ENCODE results near the gene KRTAP5-6.

KRTAP5-6 gene

DNA sequence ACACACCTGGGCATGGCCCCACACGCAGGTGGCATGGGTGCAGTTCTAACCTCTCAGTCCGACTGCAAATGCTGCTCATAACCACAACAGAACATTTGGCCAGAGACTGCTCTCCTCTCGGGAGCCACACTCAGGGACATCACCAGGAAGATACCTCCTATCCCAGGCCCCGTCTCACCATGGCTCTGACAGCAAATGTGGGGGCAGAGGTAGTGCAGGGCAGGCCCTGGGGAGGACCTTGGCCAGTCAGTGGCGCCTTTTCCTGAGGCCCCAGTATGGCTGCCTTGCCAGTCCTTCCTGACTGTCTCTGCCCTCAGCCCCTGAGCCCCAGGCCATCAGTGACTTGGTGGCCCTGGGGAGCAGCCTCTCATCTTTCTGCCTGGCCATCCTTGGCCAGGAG is 2.8 kb downstream of the KRTAP5-6 start:
- Histone ChIP-seq H3K4me3 (ENCODE audit: severe bottlenecking) (no peak overlapping the region), H3K9me3 (ENCODE audit: severe bottlenecking) (no peaks in the 10 kb centered on the region), H3K27ac (ENCODE audit: poor library complexity, severe bottlenecking) (no peak overlapping the region), H3K27me3 (ENCODE audit: insufficient read depth, poor library complexity, severe bottlenecking) (no peaks in the 10 kb centered on the region), H3K4me1 (ENCODE audit: insufficient read depth, poor library complexity, severe bottlenecking) (no peaks in the 10 kb centered on the region), H3K36me3 (ENCODE audit: low read depth) (no peaks in the 10 kb centered on the region)
- DNase-seq (ENCODE audit: low spot score), result no peak
- no peak for ATAC-seq (ENCODE audit: low read depth)
- TF ChIP-seq CTCF (IDR thresholded peaks at IDR 0.05; ENCODE audit: poor library complexity, severe bottlenecking), result no peak

DNA sequence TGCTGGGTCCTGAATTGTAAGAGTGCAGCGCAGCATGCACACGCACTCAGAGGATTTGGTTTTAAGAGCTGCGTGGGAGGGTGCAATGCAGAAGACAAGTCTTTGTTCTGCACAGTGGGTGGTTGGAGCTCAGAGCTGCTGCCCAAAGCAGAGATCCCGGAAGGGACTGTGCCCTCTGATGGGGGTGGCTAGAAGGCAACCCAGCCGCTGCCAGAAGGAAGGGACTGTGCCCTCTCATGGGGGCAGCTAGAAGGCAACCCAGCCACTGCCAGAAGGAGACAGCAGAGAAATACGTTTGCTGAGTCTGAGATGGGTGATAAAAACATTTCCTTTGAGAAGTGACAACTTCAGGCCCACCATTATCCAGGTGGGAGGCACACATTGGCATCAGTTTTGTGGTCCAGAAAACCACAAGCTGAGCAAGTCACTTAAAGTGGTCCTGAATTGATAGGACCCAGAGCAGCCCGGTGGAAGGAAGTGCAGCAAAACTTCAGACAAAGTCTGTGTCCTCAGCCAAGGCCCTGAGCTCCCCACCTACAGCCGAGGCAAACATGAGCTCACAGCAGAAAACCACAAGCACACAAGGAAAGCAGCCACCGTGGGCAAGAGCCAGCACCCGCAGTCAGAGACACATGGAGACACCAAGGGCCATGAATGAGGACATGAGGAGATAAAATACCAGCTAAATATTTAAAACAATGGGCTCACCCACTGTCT is 4.3 kb downstream of the KRTAP5-6 start:
- H3K27ac ChIP-seq (ENCODE audit: poor library complexity, severe bottlenecking), result no peak overlapping the region
- H3K4me1 ChIP-seq (ENCODE audit: insufficient read depth, poor library complexity, severe bottlenecking), result no peaks in the 10 kb centered on the region
- no peaks in the 10 kb centered on the region for H3K27me3 ChIP-seq (ENCODE audit: insufficient read depth, poor library complexity, severe bottlenecking)
- DNase-seq (ENCODE audit: low spot score), result no peak
- no peak for ATAC-seq (ENCODE audit: low read depth)
- TF ChIP-seq CTCF (IDR thresholded peaks at IDR 0.05; ENCODE audit: poor library complexity, severe bottlenecking), result no peak
- H3K36me3 ChIP-seq (ENCODE audit: low read depth), result no peaks in the 10 kb centered on the region
- H3K4me3 ChIP-seq (ENCODE audit: severe bottlenecking), result no peak overlapping the region
- no peaks in the 10 kb centered on the region for H3K9me3 ChIP-seq (ENCODE audit: severe bottlenecking)

- no peak for DNase-seq (ENCODE audit: low spot score)
- Histone ChIP-seq H3K4me3 (ENCODE audit: severe bottlenecking) (no peak overlapping the region), H3K36me3 (ENCODE audit: low read depth) (no peaks in the 10 kb centered on the region), H3K4me1 (ENCODE audit: insufficient read depth, poor library complexity, severe bottlenecking) (no peaks in the 10 kb centered on the region), H3K27me3 (ENCODE audit: insufficient read depth, poor library complexity, severe bottlenecking) (no peaks in the 10 kb centered on the region), H3K27ac (ENCODE audit: poor library complexity, severe bottlenecking) (no peak overlapping the region), H3K9me3 (ENCODE audit: severe bottlenecking) (no peaks in the 10 kb centered on the region)
- TF ChIP-seq CTCF (IDR thresholded peaks at IDR 0.05; ENCODE audit: poor library complexity, severe bottlenecking), result no peak
- no peak for ATAC-seq (ENCODE audit: low read depth)
Observed at GRCh38 chr11:1702506-1702905, 5.5 kb downstream of the KRTAP5-6 start.

DNA sequence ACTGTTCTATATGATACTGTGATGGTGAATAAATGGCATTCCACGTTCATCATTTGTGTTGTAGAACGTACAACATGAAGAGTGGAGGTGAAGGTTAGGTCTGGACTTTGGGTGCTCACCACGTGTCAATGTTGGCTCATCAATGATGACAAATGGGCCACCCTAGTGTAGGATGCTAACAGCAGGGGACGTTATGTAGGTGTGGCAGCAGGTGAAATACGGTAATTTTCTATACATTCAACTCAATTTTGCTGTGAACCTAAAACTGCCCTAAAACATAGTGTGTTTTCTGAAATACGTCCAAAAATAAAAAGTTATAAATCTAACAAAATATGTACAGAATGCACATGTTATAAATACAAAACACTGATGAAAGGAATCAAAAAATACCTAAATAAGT is 6.2 kb downstream of the KRTAP5-6 start:
- ATAC-seq (ENCODE audit: low read depth), result no peak
- no peaks in the 10 kb centered on the region for H3K9me3 ChIP-seq (ENCODE audit: severe bottlenecking)
- no peaks in the 10 kb centered on the region for H3K36me3 ChIP-seq (ENCODE audit: low read depth)
- no peak overlapping the region for H3K27ac ChIP-seq (ENCODE audit: poor library complexity, severe bottlenecking)
- no peaks in the 10 kb centered on the region for H3K4me1 ChIP-seq (ENCODE audit: insufficient read depth, poor library complexity, severe bottlenecking)
- DNase-seq (ENCODE audit: low spot score), result no peak
- H3K4me3 ChIP-seq (ENCODE audit: severe bottlenecking), result no peak overlapping the region
- no peak for TF ChIP-seq CTCF (IDR thresholded peaks at IDR 0.05; ENCODE audit: poor library complexity, severe bottlenecking)
- no peaks in the 10 kb centered on the region for H3K27me3 ChIP-seq (ENCODE audit: insufficient read depth, poor library complexity, severe bottlenecking)

All from RWPE2 (cell line).